ENCODE results near the gene PTGES3.

The PTGES3 gene

GRCh38 chr12:56635806-56636674 is 52.0 kb downstream of the PTGES3 start:
- Histone ChIP-seq H3K36me3 (ENCODE audit: low read depth) (peaks cover 37% of the 10 kb centered on the region), H3K27me3 (ENCODE audit: insufficient read depth, poor library complexity, severe bottlenecking) (no peaks in the 10 kb centered on the region), H3K9me3 (ENCODE audit: severe bottlenecking) (no peaks in the 10 kb centered on the region), H3K27ac (ENCODE audit: poor library complexity, severe bottlenecking) (peak overlapping the region; percentile 86), H3K4me1 (ENCODE audit: insufficient read depth, poor library complexity, severe bottlenecking) (peaks cover 15% of the 10 kb centered on the region), H3K4me3 (ENCODE audit: severe bottlenecking) (peak overlapping the region; percentile 76)
- peak; percentile 69 for ATAC-seq (ENCODE audit: low read depth)
- DNase-seq (ENCODE audit: low spot score): peak; percentile 83
- TF ChIP-seq CTCF (IDR thresholded peaks at IDR 0.05; ENCODE audit: poor library complexity, severe bottlenecking): no peak

GRCh38 chr12:56634837-56635791 is 53.0 kb downstream of the PTGES3 start:
- peak; percentile 58 for ATAC-seq (ENCODE audit: low read depth)
- Histone ChIP-seq H3K4me3 (ENCODE audit: severe bottlenecking) (peak overlapping the region; percentile 76), H3K36me3 (ENCODE audit: low read depth) (peaks cover 28% of the 10 kb centered on the region), H3K27ac (ENCODE audit: poor library complexity, severe bottlenecking) (peak overlapping the region; percentile 86), H3K27me3 (ENCODE audit: insufficient read depth, poor library complexity, severe bottlenecking) (no peaks in the 10 kb centered on the region), H3K4me1 (ENCODE audit: insufficient read depth, poor library complexity, severe bottlenecking) (peaks cover 15% of the 10 kb centered on the region), H3K9me3 (ENCODE audit: severe bottlenecking) (no peaks in the 10 kb centered on the region)
- TF ChIP-seq CTCF (IDR thresholded peaks at IDR 0.05; ENCODE audit: poor library complexity, severe bottlenecking): peak; percentile 76
- DNase-seq (ENCODE audit: low spot score): peak; percentile 87

- DNase-seq (ENCODE audit: low spot score) (peak; percentile 83), ATAC-seq (ENCODE audit: low read depth) (peak; percentile 40)
- no peak for TF ChIP-seq CTCF (IDR thresholded peaks at IDR 0.05; ENCODE audit: poor library complexity, severe bottlenecking)
- Histone ChIP-seq H3K9me3 (ENCODE audit: severe bottlenecking) (no peaks in the 10 kb centered on the region), H3K27me3 (ENCODE audit: insufficient read depth, poor library complexity, severe bottlenecking) (no peaks in the 10 kb centered on the region), H3K4me1 (ENCODE audit: insufficient read depth, poor library complexity, severe bottlenecking) (peaks cover 15% of the 10 kb centered on the region), H3K36me3 (ENCODE audit: low read depth) (peaks cover 23% of the 10 kb centered on the region), H3K27ac (ENCODE audit: poor library complexity, severe bottlenecking) (peak overlapping the region; percentile 86), H3K4me3 (ENCODE audit: severe bottlenecking) (peak overlapping the region; percentile 76)
These were observed 53.7 kb downstream of the PTGES3 start for GRCh38 chr12:56634242-56634836.

- TF ChIP-seq CTCF (IDR thresholded peaks at IDR 0.05; ENCODE audit: poor library complexity, severe bottlenecking): no peak
- Histone ChIP-seq H3K27me3 (ENCODE audit: insufficient read depth, poor library complexity, severe bottlenecking) (no peaks in the 10 kb centered on the region), H3K4me1 (ENCODE audit: insufficient read depth, poor library complexity, severe bottlenecking) (peaks cover 15% of the 10 kb centered on the region), H3K36me3 (ENCODE audit: low read depth) (peaks cover 16% of the 10 kb centered on the region), H3K27ac (ENCODE audit: poor library complexity, severe bottlenecking) (peak overlapping the region; percentile 86), H3K4me3 (ENCODE audit: severe bottlenecking) (peak overlapping the region; percentile 76), H3K9me3 (ENCODE audit: severe bottlenecking) (no peaks in the 10 kb centered on the region)
- ATAC-seq (ENCODE audit: low read depth) (no peak), DNase-seq (ENCODE audit: low spot score) (no peak)
These were observed 54.4 kb downstream of the PTGES3 start for GRCh38 chr12:56633468-56634241.
